HG03108 (cell line): Measurements from ENCODE around the gene CMTM3.
A peak's percentile ranks its signal among the peaks of the same experiment; 100 is the strongest.
"Not testable (repeated sequence)": the region's sequence is repeated elsewhere in the genome, so short reads cannot be mapped to it uniquely, and the experiment has no call there.

ENCODE experiments used
- ATAC-seq: cut with Tn5 transposase; IDR thresholded peaks from one replicate; pipeline ENCODE4 v1.9.1; 2021; ENCODE audit warnings: moderate library complexity; ENCODE audit not compliant: unreplicated experiment

Gene CMTM3

GRCh38 chr16:66630561-66631260 lies 26.2 kb downstream of the CMTM3 start:
- ATAC-seq: not testable (repeated sequence)

- ATAC-seq: not testable (repeated sequence)
Observed at GRCh38 chr16:66631558-66631957, 27.1 kb downstream of the CMTM3 start.

GRCh38 chr16:66634527-66635196 lies 30.2 kb downstream of the CMTM3 start:
- ATAC-seq: no peak

- no peak for ATAC-seq
Observed at GRCh38 chr16:66635406-66635805, 30.9 kb downstream of the CMTM3 start.

GRCh38 chr16:66636199-66636598 lies 31.7 kb downstream of the CMTM3 start:
- ATAC-seq: no peak

- ATAC-seq: no peak
Observed at GRCh38 chr16:66637806-66638205, 33.3 kb downstream of the CMTM3 start.

- ATAC-seq: no peak
Observed at GRCh38 chr16:66639091-66639885, 34.8 kb downstream of the CMTM3 start.

GRCh38 chr16:66640724-66641314 lies 36.3 kb downstream of the CMTM3 start:
- ATAC-seq: no peak

- ATAC-seq: no peak
Observed at GRCh38 chr16:66641387-66641786, 36.9 kb downstream of the CMTM3 start.

GRCh38 chr16:66647866-66648265 lies 43.4 kb downstream of the CMTM3 start:
- ATAC-seq: no peak

- no peak for ATAC-seq
Observed at GRCh38 chr16:66649167-66649566, 44.7 kb downstream of the CMTM3 start.

GRCh38 chr16:66649636-66650205 lies 45.2 kb downstream of the CMTM3 start:
- no peak for ATAC-seq

- ATAC-seq: peak; percentile 83
Observed at GRCh38 chr16:66650707-66651473, 46.4 kb downstream of the CMTM3 start.

GRCh38 chr16:66651474-66651765 lies 46.9 kb downstream of the CMTM3 start:
- no peak for ATAC-seq

GRCh38 chr16:66651965-66652364 lies 47.5 kb downstream of the CMTM3 start:
- no peak for ATAC-seq

GRCh38 chr16:66652661-66653360 lies 48.3 kb downstream of the CMTM3 start:
- ATAC-seq: no peak

- no peak for ATAC-seq
Observed at GRCh38 chr16:66653581-66654350, 49.3 kb downstream of the CMTM3 start.

- no peak for ATAC-seq
Observed at GRCh38 chr16:66656547-66656946, 52.0 kb downstream of the CMTM3 start.
